ENCODE results near the gene PTBP1.

The PTBP1 gene

DNA sequence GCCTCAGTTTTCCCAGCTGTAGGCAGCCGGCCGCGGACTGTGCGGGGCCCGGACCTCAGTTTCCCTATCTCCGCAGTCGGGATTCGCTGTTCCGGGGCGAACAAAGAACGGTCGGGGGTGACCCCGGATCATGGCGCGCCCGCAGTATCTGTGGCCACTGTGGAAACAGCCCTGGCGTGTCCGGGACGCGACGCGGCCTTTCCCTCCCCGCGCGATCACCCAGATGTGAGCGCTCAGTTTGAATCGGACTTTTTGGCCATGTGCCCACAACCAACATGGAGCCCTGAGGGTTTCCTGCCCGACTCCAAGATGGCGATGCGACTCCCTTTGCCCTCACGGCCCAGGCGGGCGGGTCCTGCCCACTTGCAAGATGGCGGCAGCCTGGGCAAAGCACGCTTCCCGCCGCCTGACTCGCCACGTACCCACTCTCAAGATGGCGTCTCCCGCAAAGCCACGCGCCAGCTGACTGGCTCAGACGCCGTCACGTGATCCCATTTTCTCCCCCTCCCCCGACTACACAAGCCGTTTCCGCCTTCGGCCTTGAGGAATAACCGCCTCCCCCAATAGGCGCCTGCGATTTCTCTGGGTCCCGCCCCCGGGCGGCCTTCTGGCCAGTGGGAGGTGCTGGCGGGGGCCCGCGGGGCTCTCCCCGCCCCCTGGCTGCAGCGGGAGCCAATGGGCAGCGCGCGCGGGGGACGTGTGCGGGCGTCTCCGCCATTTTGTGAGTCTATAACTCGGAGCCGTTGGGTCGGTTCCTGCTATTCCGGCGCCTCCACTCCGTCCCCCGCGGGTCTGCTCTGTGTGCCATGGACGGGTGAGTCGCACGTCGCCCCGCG, at the start of gene PTBP1:
TSS of gene PTBP1 (plus strand) at position 761 of the 836 bp plus-strand sequence. CDS start at position 807, 46 bp downstream.
- DNase-seq (ENCODE audit: low read depth) = peak; percentile 99

DNA sequence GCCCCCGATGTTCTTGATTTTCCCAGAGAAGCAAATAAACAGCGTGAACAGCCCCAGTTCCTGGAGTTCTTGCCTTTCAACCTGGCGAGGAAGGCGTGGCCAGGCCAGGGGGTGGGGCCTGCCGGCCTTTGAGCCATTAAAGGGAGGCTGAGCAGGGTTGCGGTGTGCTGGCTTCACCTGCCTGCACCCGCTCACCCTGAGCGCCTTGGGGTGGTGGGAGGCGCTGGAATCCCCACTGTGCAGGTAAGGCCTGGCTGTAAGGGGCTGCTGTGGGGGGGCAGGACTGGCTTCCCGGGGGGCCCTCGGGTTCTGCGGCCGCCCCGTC, 49.0 kb upstream of the PTBP1 start:
- no peak for DNase-seq (ENCODE audit: low read depth)

DNA sequence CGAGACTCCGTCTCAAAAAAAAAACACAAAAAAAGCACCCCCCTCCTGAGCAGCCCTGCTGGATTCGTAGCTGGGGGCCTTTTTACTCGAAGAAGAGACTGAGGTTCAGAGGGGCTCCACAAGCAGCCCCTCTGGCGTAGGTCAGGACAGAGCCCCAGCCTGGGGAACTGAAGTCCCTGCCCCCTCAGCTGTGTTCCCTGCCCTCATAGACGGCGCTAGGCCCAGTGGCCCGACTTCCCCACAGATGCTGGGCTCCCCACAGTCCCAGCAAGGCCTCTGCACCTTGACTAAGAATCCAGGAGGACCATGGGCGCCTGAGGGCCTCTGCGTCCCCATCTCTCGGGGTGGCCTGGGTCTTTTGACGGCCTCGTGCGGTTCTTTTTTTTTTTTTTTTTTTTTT, 47.4 kb upstream of the PTBP1 start:
- no peak for DNase-seq (ENCODE audit: low read depth)

DNA sequence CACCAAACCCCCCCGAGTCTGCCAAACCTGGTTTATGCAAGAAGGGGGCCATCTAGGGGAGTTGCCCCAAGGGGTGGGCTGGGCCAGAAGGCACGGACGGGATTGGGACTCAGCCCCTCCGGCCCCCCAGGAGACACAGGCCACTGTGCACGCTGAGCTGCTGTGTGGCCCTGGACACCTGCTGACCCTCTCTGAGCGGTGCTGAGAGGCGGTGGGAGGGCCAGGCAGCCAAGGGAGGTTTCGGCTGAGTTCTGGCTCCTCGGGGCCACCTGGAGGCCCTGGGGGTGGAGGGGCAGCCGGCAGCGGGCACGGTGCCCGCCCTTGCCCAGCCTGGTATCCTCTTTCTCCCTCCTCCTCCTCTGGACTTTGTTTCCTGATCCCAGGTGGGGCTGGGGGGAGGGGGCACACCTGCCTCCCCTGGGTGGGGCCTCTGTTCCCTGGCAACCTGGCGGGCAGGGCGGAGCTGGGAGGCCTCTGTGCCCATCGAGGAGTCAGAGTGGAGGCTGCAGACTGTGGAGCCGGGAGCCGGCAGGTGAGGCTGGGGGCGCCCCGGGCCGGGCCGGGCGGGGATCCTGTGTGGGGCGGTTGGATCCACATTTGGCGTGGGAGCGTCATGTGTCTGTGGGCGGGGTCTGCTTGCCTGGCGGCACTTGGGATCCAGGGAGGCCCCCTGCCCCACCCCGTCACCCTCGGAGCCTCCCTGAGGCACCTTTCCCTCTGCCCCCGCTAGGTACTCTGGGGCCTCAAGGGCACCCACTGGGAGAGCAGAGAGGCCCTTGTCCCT, 46.4 kb upstream of the PTBP1 start, which contains the start of gene MISP:
TSS of gene MISP (plus strand) at position 473 of the 784 bp plus-strand sequence. CDS start 5,835 bp downstream, outside the sequence.
- no peak for DNase-seq (ENCODE audit: low read depth)

DNA sequence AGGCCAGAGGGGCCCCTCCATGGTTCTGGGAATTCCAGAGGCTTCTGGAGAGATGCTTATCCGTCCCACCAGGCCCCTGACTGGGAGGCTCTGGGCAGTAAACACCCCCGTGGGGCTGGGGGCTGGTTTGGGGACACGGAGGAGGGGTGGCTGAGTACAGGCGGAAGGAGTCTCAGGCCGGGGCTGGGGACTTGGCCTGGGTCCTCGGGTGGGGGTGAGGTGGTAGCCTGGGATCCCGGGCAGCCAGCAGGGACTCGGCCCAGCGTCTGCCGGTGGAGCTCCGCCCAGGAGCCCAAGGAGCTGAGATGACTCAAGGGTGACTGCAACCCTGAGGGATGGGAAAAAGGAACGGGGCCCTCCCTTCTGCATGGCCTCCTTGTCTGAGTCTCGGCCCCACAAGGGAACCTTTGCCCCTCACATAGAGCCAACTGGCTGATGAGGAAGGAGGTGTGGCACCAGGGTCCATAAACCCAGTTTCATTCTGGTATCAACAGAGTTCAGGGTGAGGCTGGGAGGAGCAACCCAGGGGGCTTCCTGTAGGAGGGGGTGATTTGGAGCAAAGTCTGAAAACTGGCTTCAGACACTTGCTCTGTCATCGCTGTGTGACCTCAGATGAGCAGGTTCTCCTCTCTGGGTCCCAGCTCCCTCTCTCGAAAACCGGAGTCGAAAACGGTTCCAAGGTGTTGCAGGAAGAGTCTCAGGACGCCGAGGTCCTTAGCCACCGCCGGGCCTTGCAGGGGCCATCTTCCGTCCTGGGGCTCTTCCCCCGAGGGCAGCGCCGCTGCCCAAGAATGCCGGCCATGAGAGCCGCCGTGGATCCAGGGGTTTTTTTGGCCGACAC, 45.5 kb upstream of the PTBP1 start:
- DNase-seq (ENCODE audit: low read depth) = no peak

DNA sequence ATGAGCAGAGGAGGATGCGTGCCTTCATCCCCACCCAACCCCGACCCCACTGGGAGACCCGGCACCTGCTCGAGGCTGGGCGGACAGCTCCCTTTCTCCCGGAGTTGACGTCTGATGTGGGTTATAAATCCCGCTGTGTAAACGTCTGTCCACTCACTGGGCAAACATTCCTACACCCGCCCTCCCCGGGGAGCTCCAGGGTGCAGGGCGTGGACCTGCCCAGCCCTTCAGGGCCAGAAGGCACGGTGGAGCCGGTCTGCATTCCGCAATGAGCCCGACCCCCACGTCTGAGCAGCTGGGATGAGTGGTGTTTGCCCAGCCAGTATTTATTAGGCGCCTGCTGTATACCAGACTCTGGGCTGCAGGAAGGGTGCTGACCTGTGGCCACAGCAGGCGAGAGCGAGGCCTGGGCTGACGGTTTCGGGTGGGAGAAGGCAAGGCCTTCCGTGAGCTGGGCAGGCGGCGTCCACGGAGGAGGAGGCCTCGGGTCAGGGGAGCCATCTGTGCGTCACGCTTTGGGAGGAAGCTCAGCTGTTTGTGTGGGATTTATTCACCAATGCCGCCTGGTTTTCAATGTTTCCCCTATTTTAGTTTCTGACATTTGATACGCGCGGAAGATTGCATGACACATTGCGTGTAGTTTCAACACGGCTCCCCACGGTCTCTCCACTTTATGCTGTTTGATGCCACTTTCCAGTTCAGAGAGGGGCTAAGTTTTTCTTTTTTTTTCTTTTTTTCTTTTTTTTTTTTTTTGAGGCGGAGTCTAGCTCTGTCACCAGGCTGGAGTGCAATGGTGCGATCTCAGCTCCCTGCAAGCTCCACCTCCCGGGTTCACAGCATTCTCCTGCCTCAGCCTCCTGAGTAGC, 44.4 kb upstream of the PTBP1 start:
- DNase-seq (ENCODE audit: low read depth) = no peak

DNA sequence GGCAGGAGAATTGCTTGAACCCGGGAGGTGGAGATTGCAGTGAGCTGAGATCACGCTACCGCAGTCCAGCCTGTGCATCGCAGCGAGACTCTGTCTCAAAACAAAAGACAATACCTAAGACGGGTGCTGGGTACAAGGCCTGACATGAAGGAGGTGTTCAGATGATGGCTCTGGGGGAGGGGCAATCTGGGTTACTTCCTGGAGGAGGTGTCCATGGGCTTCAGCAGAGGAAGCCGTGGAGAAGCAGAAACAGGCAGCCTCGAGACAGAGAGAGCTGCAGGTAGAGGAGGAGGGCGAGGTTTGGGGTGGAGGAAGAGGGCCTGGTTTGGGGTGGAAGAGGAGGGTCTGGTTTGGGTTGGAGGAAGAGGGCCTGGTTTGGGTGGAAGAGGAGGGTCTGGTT, 42.7 kb upstream of the PTBP1 start:
- no peak for DNase-seq (ENCODE audit: low read depth)

DNA sequence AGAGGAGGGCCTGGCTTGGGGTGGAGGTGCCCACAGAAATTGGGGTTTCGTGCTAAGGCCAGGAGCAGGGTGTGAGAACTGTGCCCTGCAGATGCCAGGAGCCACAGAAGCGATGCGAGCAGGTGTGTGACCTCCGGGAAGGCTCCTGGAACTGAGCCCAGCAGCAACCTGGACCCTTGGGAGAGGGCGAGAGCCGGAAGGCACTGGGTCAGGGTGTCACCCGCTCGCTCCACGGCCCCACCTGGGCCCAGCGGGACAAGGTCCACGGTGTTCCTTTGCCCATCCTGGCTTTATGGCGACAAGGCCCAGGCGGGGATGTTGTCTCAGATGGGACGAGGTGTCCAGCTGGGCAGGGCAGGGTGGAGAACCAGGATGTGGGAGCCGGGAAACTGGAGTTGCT, 42.2 kb upstream of the PTBP1 start:
- no peak for DNase-seq (ENCODE audit: low read depth)

DNA sequence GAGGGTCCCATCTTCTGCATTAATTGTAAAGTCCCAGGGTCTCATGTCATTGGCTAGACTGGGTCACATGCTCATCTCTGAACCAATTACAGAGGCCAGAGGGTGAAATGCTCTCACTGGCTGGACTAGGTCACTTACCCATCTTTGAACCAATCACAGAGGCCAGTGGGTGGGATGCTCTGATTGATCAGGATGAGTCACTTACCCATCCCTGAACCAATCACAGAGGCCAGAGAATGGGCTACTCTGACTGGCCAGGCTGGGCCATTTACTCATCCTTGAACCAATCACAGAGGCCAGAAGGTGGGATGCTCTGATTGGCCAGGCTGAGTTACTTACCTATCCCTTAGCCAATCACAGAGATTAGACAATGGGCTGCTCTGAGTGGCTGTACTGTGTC, 41.0 kb upstream of the PTBP1 start:
- no peak for DNase-seq (ENCODE audit: low read depth)

DNA sequence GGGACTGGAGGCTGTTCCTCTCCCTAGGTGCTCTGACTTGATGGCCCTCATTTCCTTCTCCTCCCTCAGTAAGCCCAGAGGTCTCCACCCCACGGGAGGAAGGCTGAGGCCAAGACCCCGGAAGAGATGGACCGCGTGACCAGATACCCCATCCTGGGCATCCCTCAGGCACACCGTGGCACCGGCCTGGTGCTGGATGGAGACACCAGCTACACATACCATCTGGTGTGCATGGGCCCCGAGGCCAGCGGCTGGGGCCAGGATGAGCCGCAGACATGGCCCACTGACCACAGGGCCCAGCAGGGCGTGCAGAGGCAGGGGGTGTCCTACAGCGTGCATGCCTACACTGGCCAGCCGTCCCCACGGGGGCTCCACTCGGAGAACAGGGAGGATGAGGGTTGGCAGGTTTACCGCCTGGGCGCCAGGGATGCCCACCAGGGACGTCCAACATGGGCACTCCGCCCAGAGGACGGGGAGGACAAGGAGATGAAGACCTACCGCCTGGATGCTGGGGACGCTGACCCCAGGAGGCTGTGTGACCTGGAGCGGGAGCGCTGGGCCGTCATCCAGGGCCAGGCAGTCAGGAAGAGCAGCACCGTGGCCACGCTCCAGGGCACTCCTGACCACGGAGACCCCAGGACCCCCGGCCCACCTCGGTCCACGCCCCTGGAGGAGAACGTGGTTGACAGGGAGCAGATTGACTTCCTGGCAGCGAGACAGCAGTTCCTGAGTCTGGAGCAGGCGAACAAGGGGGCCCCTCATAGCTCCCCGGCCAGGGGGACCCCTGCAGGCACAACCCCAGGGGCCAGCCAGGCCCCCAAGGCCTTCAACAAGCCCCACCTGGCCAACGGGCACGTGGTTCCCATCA, 40.2 kb upstream of the PTBP1 start:
- DNase-seq (ENCODE audit: low read depth) = no peak

DNA sequence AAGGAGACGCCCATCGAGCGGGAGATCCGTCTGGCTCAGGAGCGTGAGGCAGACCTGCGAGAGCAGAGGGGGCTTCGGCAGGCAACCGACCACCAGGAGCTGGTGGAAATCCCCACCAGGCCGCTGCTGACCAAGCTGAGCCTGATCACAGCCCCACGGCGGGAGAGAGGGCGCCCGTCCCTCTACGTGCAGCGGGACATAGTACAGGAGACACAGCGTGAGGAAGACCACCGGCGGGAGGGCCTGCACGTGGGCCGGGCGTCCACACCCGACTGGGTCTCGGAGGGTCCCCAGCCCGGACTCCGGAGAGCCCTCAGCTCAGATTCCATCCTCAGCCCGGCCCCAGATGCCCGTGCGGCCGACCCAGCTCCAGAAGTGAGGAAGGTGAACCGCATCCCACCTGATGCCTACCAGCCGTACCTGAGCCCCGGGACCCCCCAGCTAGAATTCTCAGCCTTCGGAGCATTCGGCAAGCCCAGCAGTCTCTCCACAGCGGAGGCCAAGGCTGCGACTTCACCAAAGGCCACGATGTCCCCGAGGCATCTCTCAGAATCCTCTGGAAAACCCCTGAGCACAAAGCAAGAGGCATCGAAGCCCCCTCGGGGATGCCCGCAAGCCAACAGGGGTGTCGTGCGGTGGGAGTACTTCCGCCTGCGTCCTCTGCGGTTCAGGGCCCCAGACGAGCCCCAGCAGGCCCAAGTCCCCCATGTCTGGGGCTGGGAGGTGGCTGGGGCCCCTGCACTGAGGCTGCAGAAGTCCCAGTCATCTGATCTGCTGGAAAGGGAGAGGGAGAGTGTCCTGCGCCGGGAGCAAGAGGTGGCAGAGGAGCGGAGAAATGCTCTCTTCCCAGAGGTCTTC, 39.2 kb upstream of the PTBP1 start:
- no peak for DNase-seq (ENCODE audit: low read depth)

DNA sequence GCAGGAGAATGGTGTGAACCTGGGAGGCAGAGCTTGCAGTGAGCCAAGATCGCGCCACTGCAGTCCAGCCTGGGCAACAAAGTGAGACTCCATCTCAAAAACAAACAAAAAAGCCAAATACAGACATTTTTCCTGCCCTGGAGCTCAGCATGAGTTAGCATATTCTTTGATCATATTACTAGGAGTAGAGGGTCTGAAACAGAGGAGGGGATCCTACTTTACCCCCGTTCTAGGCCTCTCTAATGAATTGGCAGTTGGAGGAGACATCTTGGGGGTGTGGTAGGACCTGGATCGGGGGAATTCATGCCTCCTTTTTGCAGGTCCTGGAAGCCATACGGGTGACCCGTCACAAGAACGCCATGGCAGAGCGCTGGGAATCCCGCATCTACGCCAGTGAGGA, 34.1 kb upstream of the PTBP1 start:
- DNase-seq (ENCODE audit: low read depth) = no peak

DNA sequence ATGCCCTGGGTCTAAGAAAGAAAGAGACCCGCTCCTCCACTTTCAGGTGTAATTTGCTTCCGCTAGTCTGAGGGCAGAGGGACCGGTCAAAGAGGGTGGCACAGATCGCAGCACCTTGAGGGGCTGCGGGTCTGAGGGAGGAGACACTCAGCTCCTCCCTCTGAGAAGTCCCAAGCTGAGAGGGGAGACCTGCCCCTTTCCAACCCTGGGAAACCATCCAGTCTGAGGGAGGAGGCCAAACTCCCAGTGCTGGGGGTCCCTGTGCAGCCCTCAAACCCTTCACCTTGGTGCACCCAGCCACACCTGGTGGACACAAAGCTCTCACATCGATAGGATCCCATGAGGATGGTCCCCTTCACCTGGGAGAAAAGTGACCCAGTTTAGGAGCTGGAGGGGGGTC, 33.4 kb upstream of the PTBP1 start:
- no peak for DNase-seq (ENCODE audit: low read depth)

DNA sequence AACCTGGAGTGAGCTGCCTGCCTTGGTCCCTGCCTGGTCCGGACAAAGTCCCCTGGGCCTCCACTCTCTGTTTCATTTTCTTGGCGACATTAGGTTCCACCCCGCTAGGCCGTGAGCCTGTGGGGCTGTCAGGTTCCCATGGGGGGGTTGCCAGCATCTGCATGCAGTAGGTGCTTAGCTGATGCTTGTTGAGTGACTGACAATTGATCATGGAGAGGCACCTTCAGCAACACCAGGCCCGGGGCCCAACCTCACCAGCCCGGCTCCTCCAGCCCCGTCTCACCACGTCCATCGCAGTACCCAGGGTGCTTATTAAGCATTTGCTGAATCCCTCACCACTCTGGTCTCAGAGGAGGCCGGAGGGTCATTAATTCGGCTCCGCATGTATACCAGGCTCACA, 33.0 kb upstream of the PTBP1 start:
- no peak for DNase-seq (ENCODE audit: low read depth)

DNA sequence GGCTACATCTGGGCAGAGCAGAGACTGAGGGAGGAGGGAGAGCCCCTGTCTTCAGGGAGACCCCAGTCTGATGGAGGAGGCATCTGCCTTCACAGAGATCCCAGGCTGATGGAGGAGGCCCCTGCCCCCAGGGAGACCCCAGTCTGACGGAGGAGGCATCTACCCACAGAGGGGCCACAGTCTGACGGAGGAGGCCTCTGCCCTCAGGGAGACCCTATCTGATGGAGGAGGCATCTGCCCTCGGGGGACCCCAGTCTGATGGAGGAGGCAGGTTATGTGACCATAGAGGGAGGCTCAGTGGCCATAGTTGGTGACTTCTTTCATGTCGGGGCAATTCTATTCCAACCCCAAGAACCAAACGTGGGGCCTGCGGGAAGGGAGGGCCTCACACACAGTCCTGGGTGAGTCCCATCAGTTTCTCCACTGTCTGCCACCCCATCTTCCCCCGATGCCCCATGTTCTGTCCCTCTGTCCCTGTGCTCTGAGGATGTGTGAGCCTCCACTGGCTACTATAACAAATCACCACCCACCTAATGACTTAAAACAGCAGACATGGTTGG, 32.0 kb upstream of the PTBP1 start:
- no peak for DNase-seq (ENCODE audit: low read depth)

DNA sequence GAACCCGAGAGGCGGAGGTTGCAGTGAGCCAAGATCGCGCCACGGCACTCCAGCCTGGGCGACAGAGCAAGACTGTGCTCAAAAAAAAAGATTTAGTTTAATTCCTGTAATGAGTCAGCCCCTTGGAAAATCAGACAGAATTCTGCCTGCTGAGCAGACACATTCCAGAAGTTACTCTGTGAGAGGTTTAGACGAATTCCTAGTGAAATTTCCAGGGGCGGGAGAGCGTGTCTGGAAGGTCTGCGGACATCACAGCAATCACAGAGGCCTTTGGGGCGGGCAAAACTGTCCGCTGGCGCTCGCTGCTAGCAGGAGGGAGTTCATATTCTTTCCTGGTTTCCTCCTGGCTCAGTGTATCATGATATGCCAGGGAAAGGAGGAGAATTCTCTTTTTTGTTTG, 28.8 kb upstream of the PTBP1 start:
- no peak for DNase-seq (ENCODE audit: low read depth)

DNA sequence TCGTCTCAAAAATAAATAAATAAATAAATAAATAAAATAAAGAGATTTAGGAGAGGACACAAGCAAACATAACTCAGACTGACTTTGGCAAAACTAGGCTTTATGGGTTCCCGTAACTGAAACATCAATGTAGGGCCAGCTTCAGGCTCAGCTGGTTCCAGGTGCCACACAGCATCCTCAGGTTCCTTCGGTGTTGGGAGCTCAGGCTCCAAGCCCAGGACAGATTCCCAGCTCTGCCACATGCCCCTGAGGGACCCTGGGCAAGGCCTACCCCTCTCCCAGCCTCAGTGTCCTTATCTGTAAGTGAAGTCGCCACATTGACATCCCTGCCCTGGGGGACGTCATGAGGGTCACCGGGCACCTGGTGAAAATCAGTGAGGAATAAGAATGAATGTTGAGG, 27.6 kb upstream of the PTBP1 start:
- no peak for DNase-seq (ENCODE audit: low read depth)

DNA sequence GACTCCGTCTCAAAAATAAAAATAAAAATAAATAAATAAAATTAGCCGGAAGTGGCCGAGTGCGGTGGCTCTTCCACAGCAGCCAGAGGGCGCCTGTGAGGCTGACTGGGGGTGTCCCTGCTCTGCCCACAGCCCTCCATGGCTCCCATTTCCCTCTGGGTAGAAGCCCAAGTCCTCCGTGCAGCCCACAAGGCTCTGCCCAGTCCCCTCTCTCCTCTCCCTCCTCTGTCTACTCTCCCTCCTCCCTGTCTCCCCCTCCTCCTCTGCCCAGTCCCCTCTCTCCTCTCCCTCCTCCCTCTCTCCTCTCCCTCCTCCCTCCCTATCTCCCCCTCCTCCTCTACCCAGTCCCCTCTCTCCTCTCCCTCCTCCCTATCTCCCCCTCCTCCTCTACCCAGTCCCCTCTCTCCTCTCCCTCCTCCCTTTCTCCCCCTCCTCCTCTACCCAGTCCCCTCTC, 25.9 kb upstream of the PTBP1 start:
- DNase-seq (ENCODE audit: low read depth) = no peak

DNA sequence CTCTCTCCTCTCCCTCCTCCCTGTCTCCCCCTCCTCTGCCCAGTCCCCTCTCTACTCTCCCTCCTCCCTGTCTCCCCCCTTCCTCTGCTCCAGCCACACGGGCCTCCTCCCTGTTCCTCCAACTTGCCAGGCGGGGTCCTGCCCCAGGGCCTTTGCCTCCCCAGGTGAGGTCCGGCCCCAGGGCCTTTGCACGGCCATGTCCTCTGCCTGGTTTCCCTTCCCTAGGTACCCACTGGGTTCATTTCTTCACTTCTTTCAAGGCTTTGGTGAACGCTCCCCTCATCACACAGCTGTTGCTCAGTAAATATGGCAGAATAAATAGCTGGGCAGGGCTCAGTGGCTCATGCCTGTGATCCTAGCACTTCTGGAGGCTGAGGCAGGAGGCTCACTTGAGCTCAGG, 25.2 kb upstream of the PTBP1 start:
- no peak for DNase-seq (ENCODE audit: low read depth)

All from activated T-helper 1 cell treated with Interleukin-2 at 50 U/mL for 16 hours (primary cell).